Measurements from ENCODE around the gene LRIG2.

LRIG2 gene

DNA sequence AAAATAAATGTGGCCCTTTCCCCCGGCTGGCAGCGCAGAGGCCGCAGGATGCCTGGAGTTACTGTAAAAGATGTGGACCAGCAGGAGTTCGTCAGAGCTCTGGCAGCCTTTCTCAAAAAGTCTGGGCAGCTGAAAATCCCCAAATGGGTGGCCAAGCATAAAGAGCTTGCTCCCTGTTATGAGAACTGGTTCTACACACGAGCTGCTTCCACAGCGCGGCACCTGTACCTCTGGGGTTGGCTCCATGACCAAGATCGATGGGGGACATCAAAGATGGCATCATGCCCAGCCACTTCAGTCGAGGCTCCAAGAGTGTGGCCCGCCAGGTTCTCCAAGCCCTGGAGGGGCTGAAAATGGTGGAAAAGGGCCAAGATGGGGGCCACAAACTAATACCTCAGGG is 95.9 kb downstream of the LRIG2 start:
- no peak for TF ChIP-seq FOXP2 (optimal IDR thresholded peaks at IDR 0.05; ENCODE audit: borderline replicate concordance, extremely low read depth, extremely low read length, insufficient read depth)
- TF ChIP-seq SIN3A (IDR thresholded peaks at IDR 0.05; ENCODE audit: borderline replicate concordance, insufficient read depth, low read length), result no peak
- no peak for TF ChIP-seq TAF1 (IDR thresholded peaks at IDR 0.05; ENCODE audit: borderline replicate concordance, insufficient read depth, low read length)
- no peak for TF ChIP-seq POLR2AphosphoS5 (IDR thresholded peaks at IDR 0.05; ENCODE audit: low read depth, low read length)
- TF ChIP-seq, protein P1, sequence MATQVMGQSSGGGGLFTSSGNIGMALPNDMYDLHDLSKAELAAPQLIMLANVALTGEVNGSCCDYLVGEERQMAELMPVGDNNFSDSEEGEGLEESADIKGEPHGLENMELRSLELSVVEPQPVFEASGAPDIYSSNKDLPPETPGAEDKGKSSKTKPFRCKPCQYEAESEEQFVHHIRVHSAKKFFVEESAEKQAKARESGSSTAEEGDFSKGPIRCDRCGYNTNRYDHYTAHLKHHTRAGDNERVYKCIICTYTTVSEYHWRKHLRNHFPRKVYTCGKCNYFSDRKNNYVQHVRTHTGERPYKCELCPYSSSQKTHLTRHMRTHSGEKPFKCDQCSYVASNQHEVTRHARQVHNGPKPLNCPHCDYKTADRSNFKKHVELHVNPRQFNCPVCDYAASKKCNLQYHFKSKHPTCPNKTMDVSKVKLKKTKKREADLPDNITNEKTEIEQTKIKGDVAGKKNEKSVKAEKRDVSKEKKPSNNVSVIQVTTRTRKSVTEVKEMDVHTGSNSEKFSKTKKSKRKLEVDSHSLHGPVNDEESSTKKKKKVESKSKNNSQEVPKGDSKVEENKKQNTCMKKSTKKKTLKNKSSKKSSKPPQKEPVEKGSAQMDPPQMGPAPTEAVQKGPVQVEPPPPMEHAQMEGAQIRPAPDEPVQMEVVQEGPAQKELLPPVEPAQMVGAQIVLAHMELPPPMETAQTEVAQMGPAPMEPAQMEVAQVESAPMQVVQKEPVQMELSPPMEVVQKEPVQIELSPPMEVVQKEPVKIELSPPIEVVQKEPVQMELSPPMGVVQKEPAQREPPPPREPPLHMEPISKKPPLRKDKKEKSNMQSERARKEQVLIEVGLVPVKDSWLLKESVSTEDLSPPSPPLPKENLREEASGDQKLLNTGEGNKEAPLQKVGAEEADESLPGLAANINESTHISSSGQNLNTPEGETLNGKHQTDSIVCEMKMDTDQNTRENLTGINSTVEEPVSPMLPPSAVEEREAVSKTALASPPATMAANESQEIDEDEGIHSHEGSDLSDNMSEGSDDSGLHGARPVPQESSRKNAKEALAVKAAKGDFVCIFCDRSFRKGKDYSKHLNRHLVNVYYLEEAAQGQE (IDR thresholded peaks at IDR 0.05; ENCODE audit: insufficient read depth in 1 of 2, low read depth in 2 of 2, low read length in 2 of 2), result no peak

DNA sequence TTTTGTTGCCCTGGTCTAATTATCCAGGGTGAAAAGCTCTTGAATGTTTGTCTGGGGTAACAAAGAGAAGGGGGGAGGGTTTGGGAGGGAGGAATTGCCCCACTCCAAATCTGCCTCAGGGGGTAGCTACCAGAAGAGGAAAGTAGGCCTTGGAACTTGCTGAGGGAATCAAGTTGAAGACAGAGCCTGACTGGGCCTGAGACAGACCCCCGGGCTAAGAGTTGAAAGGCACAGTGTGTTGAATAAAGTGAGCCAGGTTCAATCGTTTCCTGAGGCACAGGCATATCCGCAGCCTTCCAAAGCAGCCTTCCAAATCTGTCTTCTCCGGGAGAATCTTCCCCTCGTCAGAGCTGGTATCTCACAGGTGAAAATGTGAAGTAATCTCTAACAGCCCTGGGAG is 96.6 kb downstream of the LRIG2 start:
- TF ChIP-seq POLR2AphosphoS5 (IDR thresholded peaks at IDR 0.05; ENCODE audit: low read depth, low read length) (no peak), FOXP2 (optimal IDR thresholded peaks at IDR 0.05; ENCODE audit: borderline replicate concordance, extremely low read depth, extremely low read length, insufficient read depth) (no peak), SIN3A (IDR thresholded peaks at IDR 0.05; ENCODE audit: borderline replicate concordance, insufficient read depth, low read length) (no peak), TAF1 (IDR thresholded peaks at IDR 0.05; ENCODE audit: borderline replicate concordance, insufficient read depth, low read length) (no peak)
- TF ChIP-seq, protein P1 (IDR thresholded peaks at IDR 0.05; ENCODE audit: insufficient read depth in 1 of 2, low read depth in 2 of 2, low read length in 2 of 2), result no peak

DNA sequence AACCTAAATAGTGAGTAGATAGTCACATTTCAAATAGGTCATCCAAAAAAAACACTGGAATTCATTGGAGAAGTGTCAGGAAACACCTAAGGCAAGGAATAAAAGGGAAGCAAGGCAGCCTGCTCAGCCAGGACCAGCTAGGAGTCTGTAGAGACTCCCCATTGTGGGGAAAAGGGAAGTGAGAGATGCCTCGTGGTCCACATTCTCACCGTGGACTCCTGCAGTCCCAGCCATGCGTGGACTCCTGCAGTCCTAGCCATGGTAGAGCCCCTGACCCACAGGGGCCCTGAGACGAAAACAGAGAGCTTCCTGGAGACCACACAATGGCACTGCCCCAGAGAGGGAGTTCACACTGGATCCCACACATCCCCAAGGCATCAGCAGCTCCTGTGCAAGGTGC is 97.5 kb downstream of the LRIG2 start:
- TF ChIP-seq FOXP2 (optimal IDR thresholded peaks at IDR 0.05; ENCODE audit: borderline replicate concordance, extremely low read depth, extremely low read length, insufficient read depth), result no peak

DNA sequence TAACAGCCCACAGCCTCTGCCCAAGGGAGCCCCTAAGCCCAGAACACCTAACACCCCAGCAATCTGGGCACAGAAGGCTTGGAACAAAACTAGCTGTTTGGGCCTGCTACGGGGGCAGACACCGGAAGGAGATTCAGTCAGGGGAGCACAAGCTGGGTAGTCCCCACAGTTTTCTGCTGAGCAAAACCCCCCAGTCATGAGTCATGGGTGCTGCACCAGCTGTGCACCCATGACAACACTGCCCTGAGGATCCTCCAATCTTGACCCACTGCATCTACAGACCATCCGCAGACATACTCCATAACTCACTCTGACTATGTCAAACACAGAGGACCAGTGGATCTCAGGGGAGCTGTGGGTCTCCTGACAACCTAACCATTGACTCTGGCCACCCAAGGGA is 105.1 kb downstream of the LRIG2 start:
- TF ChIP-seq POLR2AphosphoS5 (IDR thresholded peaks at IDR 0.05; ENCODE audit: low read depth, low read length) (no peak), SIN3A (IDR thresholded peaks at IDR 0.05; ENCODE audit: borderline replicate concordance, insufficient read depth, low read length) (no peak), TAF1 (IDR thresholded peaks at IDR 0.05; ENCODE audit: borderline replicate concordance, insufficient read depth, low read length) (no peak), FOXP2 (optimal IDR thresholded peaks at IDR 0.05; ENCODE audit: borderline replicate concordance, extremely low read depth, extremely low read length, insufficient read depth) (no peak)
- TF ChIP-seq, protein P1 (IDR thresholded peaks at IDR 0.05; ENCODE audit: insufficient read depth in 1 of 2, low read depth in 2 of 2, low read length in 2 of 2), result no peak

DNA sequence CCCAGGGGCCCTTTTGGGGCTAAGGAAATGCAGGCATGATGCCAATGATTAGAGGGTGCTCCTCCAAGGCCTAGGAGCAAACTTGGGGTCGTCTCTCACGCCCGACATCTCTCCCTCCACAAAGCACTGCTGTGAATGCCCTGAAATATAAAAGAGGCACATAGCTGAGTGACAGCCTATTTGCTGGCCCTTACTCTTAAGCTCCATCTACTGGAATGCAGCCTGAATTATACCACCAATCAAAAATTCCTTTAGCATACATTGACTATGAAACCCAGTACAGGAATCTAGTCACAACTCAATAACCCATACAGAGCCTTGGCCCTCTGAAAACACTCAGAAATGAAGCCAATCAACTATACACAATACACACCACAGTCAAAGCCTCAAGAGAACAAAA is 105.5 kb downstream of the LRIG2 start:
- TF ChIP-seq POLR2AphosphoS5 (IDR thresholded peaks at IDR 0.05; ENCODE audit: low read depth, low read length) (no peak), FOXP2 (optimal IDR thresholded peaks at IDR 0.05; ENCODE audit: borderline replicate concordance, extremely low read depth, extremely low read length, insufficient read depth) (no peak), SIN3A (IDR thresholded peaks at IDR 0.05; ENCODE audit: borderline replicate concordance, insufficient read depth, low read length) (no peak), TAF1 (IDR thresholded peaks at IDR 0.05; ENCODE audit: borderline replicate concordance, insufficient read depth, low read length) (no peak)
- TF ChIP-seq, protein P1 (IDR thresholded peaks at IDR 0.05; ENCODE audit: insufficient read depth in 1 of 2, low read depth in 2 of 2, low read length in 2 of 2), result no peak

Measured in PFSK-1 (cell line).